GM06990 (cell line): ENCODE measurements around the gene IL20RA.
"Not testable (repeated sequence)": the region's sequence is repeated elsewhere in the genome, so short reads cannot be mapped to it uniquely, and the experiment has no call there.

Experiments
- DNase-seq: peaks from one replicate; pipeline ENCODE4 v3.0.0-alpha.2; 2011; ENCODE audit not compliant: insufficient read length; ENCODE audit errors: extremely low read depth
- H3K27me3 ChIP-seq: replicated peaks from 2 replicates; pipeline ENCODE4 v1.6.0; 2011; ENCODE audit warnings: low read length; ENCODE audit not compliant: control insufficient read depth, insufficient read depth
- H3K36me3 ChIP-seq: 2 replicates; pipeline ENCODE4 v1.5.1; 2011; ENCODE audit warnings: low read length; ENCODE audit not compliant: control insufficient read depth, insufficient read depth
- H3K4me3 ChIP-seq: replicated peaks from 2 replicates; pipeline ENCODE4 v1.5.1; 2011; ENCODE audit warnings: low read depth, mild to moderate bottlenecking, control low read depth, low read length
- TF ChIP-seq, protein P1 (sequence below): IDR thresholded peaks from 2 replicates; pipeline ENCODE4 v1.5.1; 2011; ENCODE audit warnings: low read length, control low read depth, mild to moderate bottlenecking, inconsistent platforms; ENCODE audit not compliant: insufficient read depth, poor library complexity, severe bottlenecking

IL20RA gene

DNA sequence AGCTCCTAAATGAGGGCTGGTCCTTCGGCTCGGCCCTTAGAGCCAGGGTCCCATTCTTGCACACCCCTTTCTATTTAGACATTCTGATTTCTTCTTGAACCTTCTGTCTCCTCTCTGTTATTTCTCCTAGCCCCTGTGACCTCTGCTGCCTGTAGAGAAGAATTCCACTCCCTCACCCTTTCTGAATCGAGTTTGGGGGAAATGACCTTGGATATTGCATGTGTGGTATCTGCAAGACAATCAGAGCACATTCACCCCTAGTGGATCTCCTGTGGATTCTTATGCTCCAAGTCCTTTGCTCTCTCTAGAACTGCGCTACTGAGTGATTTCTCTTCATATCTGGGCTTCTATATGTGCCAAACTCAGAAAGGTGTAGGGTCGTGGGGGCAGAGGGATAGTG is 67.7 kb downstream of the IL20RA start:
- no peaks in the 10 kb centered on the region for H3K36me3 ChIP-seq
- TF ChIP-seq, protein P1, sequence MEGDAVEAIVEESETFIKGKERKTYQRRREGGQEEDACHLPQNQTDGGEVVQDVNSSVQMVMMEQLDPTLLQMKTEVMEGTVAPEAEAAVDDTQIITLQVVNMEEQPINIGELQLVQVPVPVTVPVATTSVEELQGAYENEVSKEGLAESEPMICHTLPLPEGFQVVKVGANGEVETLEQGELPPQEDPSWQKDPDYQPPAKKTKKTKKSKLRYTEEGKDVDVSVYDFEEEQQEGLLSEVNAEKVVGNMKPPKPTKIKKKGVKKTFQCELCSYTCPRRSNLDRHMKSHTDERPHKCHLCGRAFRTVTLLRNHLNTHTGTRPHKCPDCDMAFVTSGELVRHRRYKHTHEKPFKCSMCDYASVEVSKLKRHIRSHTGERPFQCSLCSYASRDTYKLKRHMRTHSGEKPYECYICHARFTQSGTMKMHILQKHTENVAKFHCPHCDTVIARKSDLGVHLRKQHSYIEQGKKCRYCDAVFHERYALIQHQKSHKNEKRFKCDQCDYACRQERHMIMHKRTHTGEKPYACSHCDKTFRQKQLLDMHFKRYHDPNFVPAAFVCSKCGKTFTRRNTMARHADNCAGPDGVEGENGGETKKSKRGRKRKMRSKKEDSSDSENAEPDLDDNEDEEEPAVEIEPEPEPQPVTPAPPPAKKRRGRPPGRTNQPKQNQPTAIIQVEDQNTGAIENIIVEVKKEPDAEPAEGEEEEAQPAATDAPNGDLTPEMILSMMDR = no peak

DNA sequence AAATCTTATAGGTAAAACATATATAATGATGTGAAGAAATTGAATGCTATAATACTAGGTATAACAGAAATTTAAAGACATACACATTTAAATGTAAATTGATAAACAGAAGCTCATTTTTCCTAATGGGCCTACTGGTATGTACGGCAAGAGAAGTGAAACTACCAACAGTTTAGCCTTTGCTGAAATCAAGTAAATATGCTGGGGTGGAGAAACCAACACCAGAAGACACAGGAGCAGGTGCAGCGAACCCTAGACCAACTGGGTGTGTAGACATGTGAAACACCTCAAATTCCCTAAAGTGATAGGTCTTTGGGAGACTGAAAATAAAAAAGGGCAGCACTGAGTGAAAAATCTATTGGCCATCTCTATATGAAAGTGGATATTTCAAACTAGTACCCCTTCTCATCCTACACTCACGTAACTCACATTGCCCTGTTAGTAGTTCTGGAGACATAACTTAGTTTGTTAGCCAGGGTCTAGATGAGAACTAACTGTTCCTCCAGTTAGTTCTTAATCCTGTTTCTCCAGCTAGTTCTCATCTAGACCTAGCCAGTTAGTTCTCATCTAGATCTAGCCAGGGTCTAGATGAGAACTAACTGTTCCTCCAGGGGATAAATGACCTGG is 69.6 kb downstream of the IL20RA start:
- H3K4me3 ChIP-seq = no peak overlapping the region

More for the DNA sequence above, 67.7 kb downstream of the IL20RA start:
- no peak overlapping the region for H3K4me3 ChIP-seq
- DNase-seq = no peak
- no peaks in the 10 kb centered on the region for H3K27me3 ChIP-seq

DNA sequence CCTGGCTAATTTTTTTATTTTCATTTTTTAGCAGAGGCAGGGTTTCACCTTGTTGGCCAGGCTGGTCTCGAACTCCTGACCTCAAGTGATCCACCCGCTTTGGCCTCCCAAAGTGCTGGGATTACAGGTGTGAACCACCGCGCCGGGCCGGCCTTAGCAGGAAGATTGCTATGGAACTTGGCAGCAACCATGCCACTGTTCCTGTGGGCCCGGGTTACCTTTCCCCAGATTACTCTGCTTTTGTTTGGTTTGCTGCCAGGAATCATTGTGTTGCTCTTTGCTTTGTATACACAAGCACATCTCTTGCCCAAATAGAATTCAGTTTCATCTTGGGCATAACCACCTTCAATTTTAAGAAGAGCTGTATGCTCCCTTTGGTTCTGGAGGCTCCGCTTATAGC is 71.0 kb downstream of the IL20RA start:
- H3K4me3 ChIP-seq, H3K27me3 ChIP-seq, DNase-seq, H3K36me3 ChIP-seq: not testable (repeated sequence)

More for the DNA sequence above, 69.6 kb downstream of the IL20RA start:
- DNase-seq = no peak
- Histone ChIP-seq H3K36me3 (no peaks in the 10 kb centered on the region), H3K27me3 (no peaks in the 10 kb centered on the region)
- TF ChIP-seq, protein P1 = no peak

DNA sequence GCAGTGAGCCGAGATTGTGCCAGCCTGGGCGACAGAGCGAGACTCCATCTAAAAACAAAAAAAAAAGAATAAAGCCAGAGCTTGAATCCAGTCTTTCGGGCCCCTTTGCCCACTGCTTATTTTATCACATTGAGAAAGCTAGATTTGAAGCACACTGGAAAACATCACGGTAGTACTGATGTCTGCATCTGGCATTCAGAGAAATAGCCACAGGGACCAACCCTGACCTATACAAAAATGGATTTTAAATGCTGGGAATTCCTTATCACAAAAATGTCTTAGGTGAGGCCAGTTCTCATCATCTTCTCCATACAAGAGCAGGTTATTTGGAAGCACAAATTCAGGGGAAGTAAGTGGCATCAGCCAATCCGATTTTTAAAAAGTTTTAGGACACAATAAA is 73.2 kb downstream of the IL20RA start:
- H3K36me3 ChIP-seq = no peaks in the 10 kb centered on the region
- DNase-seq = no peak
- H3K4me3 ChIP-seq = no peak overlapping the region
- H3K27me3 ChIP-seq = no peaks in the 10 kb centered on the region; the same call in 1 of the 2 replicates
- TF ChIP-seq, protein P1 = no peak

DNA sequence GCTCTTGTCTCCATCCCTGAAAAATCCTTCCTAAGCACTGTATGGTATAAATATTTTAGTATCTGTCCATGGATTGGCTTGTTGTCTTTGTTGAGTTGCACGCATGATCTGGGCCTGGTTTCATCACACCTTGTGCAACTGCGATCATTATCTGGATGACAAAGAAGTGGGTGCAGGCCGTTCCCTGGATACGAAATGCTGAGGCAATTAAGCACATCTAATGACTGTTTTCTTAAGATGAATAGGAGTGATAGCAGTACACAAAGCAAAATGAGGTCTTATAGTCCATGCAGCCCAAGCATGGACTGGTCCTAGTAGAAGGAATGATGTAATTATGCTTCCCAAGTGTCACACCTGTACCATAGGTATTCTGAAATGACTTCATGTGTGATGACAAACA is 74.8 kb downstream of the IL20RA start:
- TF ChIP-seq, protein P1 = no peak
- Histone ChIP-seq H3K4me3 (no peak overlapping the region), H3K27me3 (no peaks in the 10 kb centered on the region; the same call in 1 of the 2 replicates), H3K36me3 (no peaks in the 10 kb centered on the region)
- no peak for DNase-seq

DNA sequence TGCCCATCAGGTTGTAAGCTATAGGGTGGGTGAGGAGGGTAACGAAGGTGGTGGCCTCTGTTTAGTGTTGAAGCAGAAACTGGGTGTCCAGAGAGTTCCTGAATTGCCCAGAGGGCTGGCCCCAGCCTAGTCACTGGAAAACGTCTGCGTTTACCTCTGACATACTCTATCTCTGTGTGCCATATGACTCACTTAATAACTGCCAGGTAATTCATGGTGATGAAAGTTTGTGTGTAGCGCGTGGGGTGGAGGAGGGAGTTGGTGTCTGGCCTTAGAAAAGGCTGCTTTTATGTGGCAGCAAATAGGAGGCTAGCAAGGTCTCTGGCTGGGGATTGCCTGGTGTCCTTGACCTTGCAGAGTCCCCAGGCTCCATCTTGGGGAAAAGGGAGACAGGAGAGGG is 75.3 kb downstream of the IL20RA start:
- Histone ChIP-seq H3K36me3 (no peaks in the 10 kb centered on the region), H3K4me3 (no peak overlapping the region), H3K27me3 (no peaks in the 10 kb centered on the region; the same call in 1 of the 2 replicates)
- TF ChIP-seq, protein P1 = no peak
- no peak for DNase-seq
